Type B pancreatic cell (in vitro differentiated cells): Measurements from ENCODE around the gene NAIP. TPM values are rescaled to one million over a fixed set of nuclear protein-coding genes. Genes with fewer than 3 reads are reported as not detected.
"Not testable (repeated sequence)": the region's sequence is repeated elsewhere in the genome, so short reads cannot be mapped to it uniquely, and the experiment has no call there.

Source experiments
- DNase-seq: peaks from one replicate; pipeline ENCODE4 v3.0.0; 2021; ENCODE audit warnings: mixed read lengths; ENCODE audit not compliant: unreplicated experiment; ENCODE audit errors: extremely low spot score
- H3K27ac Mint-ChIP-seq: 2 replicates; pipeline ENCODE4 v1.8.0; 2021; ENCODE audit warnings: mild to moderate bottlenecking, mixed read lengths
- H3K27me3 Mint-ChIP-seq: 2 replicates; pipeline ENCODE4 v1.8.0; 2021; ENCODE audit warnings: mixed read lengths
- H3K36me3 Mint-ChIP-seq: 2 replicates; pipeline ENCODE4 v1.8.0; 2021; ENCODE audit warnings: mixed read lengths
- H3K4me1 Mint-ChIP-seq: one replicate; pipeline ENCODE4 v1.8.0; 2021; ENCODE audit warnings: mixed read lengths; ENCODE audit not compliant: unreplicated experiment
- H3K4me3 Mint-ChIP-seq: 2 replicates; pipeline ENCODE4 v1.8.0; 2021; ENCODE audit warnings: mild to moderate bottlenecking, mixed read lengths
- H3K9me3 Mint-ChIP-seq: 2 replicates; pipeline ENCODE4 v1.8.0; 2021; ENCODE audit warnings: mixed read lengths
- long read RNA-seq: library from polyadenylated mRNA; unstranded; transcript quantifications from one replicate; pipeline ENCODE4 v2.0.0, GENCODE V29; 2020
- total RNA-seq: library from RNA; stranded (reverse); gene quantifications from 2 replicates; pipeline ENCODE4 v1.2.1, GENCODE V29; 2021; ENCODE audit warnings: low replicate concordance

Gene NAIP, protein sequence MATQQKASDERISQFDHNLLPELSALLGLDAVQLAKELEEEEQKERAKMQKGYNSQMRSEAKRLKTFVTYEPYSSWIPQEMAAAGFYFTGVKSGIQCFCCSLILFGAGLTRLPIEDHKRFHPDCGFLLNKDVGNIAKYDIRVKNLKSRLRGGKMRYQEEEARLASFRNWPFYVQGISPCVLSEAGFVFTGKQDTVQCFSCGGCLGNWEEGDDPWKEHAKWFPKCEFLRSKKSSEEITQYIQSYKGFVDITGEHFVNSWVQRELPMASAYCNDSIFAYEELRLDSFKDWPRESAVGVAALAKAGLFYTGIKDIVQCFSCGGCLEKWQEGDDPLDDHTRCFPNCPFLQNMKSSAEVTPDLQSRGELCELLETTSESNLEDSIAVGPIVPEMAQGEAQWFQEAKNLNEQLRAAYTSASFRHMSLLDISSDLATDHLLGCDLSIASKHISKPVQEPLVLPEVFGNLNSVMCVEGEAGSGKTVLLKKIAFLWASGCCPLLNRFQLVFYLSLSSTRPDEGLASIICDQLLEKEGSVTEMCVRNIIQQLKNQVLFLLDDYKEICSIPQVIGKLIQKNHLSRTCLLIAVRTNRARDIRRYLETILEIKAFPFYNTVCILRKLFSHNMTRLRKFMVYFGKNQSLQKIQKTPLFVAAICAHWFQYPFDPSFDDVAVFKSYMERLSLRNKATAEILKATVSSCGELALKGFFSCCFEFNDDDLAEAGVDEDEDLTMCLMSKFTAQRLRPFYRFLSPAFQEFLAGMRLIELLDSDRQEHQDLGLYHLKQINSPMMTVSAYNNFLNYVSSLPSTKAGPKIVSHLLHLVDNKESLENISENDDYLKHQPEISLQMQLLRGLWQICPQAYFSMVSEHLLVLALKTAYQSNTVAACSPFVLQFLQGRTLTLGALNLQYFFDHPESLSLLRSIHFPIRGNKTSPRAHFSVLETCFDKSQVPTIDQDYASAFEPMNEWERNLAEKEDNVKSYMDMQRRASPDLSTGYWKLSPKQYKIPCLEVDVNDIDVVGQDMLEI (N-terminal part only)
- total RNA-seq: 10.4 and 16.4 TPM in 2 replicates
- long read RNA-seq, full-length matches to known transcripts: 4 of 4 reads
- long read RNA-seq, partial matches to known transcripts: 0 of 4 reads
- long read RNA-seq, other reads (novel, unspliced or antisense): 0 of 4 reads

DNA sequence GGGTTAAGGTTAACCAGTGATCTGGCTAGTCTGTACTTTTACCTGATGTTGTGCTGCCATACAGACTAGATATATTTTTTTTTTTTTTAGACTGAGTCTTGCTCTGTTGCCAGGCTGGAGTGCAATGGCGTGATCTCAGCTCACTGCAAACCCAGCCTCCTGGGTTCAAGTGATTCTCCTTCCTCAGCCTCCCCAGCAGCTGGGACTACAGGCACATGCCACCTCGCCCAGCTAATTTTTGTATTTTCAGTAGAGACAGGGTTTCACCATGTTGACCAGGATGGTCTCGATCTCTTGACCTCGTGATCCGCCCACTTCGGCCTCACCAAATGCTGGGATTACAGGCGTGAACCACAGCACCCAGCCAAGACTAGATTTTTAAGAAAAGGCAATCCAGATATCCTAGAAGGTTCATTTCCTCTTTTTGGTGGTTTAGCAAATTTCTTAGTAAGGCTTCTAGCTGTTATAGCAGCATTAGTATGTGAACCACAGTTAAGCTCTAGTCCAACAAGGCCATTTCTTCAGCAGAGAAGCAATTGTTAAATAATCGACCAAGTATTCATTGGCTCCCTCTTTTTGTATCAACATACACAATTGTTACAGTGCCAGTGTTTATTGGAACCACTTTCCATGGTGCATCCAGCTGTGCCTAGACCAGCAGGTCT, at the start of gene NAIP:
Gene NAIP (minus strand): TSS at position 51 of the 665 bp plus-strand sequence. CDS start 12,424 bp downstream, outside the sequence.
- not testable (repeated sequence) for H3K27ac Mint-ChIP-seq, H3K4me1 Mint-ChIP-seq, DNase-seq, H3K4me3 Mint-ChIP-seq, H3K27me3 Mint-ChIP-seq, H3K9me3 Mint-ChIP-seq, H3K36me3 Mint-ChIP-seq

DNA sequence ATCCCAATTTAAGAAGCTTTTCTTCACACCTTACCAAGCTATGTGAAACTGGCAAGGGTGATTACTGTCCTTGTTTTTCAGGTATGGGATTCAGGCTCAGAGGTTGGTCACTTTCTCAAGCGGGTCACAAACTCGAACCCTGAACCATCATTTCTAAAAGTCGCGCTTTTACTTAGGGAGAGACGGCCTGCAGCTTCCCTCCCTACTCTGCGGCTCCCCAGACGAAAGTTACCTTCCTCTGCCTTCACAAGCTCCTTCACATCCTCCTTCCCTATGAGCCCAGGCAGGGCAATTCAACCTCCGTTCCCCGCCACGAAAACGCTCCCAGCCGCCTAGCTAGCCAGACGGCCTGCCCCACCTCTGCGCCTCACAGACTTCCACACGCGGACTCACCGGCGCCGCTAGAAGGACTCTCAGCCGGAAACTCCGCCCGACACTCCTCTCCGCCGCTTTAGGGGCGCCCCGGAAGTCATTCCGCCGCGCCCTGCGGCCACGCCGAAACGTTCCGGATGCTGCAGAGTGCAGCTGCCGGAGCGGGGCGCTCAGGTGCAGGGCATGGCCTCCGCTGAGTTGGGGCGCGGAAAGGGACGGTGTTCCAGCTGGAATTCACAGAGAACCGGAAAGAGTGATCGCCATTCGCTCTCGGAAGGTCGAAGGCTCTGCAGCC, 42.3 kb upstream of the NAIP start, which contains the start of gene GTF2H2:
Gene GTF2H2 (minus strand): TSS at position 415 of the 667 bp plus-strand sequence. CDS start 4,913 bp downstream, outside the sequence.
- not testable (repeated sequence) for H3K27ac Mint-ChIP-seq, H3K27me3 Mint-ChIP-seq, DNase-seq, H3K9me3 Mint-ChIP-seq, H3K36me3 Mint-ChIP-seq, H3K4me1 Mint-ChIP-seq, H3K4me3 Mint-ChIP-seq

DNA sequence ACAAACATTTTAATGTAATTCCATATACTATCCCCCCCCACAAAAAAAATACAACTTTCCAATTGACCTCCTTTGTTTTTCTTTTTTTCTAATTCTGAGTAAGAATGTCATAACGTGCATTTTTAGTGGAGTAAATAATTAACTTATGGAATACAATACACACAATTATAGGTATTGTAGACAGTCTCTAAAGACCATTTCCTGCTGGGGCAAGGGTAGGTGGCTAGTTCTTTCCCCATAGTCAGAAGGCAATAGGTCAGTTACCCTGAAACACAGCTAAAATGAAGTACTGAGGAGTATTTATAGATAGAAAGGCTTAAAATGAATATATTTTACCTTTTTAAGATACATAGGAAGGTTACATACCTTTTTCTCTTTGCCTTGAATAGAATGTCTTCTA, 36.2 kb upstream of the NAIP start:
- H3K36me3 Mint-ChIP-seq, DNase-seq, H3K4me3 Mint-ChIP-seq, H3K9me3 Mint-ChIP-seq, H3K4me1 Mint-ChIP-seq, H3K27me3 Mint-ChIP-seq, H3K27ac Mint-ChIP-seq: not testable (repeated sequence)

DNA sequence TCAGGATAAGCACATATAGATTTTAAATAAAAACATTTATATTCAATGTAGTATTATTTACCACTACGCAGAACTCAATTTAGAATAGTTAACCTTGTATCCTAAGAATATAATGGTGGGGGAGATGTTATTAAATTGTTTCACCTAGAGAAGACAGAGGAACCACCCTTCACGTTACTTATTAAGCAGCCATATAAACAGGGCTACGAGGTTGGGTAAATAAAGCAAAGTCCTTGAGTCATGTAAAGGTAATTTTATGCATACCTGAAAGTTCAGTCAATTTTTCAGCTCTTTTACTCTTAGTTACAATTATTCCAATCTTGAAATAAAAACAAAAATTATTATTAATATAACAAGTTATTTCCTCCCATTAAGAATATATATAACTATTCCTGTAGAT, 34.3 kb upstream of the NAIP start:
- H3K27me3 Mint-ChIP-seq, H3K9me3 Mint-ChIP-seq, H3K36me3 Mint-ChIP-seq, H3K27ac Mint-ChIP-seq, H3K4me1 Mint-ChIP-seq, DNase-seq, H3K4me3 Mint-ChIP-seq: not testable (repeated sequence)

DNA sequence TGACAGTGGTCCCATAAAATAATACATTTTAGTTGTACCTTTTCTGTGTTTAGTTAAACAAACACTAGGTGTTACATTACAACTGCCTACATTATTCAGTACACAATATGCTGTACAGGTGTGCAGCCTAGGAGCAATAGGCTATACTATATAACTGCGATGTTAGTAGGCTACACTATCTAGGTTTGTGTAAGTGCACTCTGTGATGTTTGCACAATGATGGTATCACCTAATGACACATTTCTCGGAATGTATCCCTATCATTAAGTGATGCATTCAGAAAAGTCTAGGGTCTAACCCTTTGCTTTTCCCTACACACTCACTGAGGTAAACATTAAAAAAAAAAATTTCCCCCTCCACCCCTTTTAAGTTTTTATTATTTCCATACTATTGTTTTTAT, 19.7 kb upstream of the NAIP start:
- H3K4me1 Mint-ChIP-seq, H3K27ac Mint-ChIP-seq, DNase-seq, H3K27me3 Mint-ChIP-seq, H3K9me3 Mint-ChIP-seq, H3K4me3 Mint-ChIP-seq, H3K36me3 Mint-ChIP-seq: not testable (repeated sequence)

DNA sequence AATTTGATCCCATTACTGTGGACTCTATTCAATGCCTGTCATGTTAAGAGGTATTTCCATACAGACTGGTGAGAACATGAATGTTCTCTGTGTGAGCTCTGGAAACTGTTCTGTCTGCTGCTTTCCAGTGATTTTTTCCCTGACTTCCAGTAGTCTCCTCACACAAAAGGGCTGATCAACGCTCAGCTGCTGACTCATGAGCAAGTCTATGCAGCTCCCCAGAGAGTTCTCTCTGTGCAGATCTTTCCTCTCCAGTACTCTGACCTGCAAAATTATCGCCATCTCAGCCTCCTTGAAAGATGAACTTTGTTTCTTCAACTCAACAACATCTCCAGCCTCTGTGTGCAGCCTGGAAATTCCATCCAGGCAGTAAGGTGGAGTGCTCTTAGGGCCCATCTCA, 19.0 kb upstream of the NAIP start:
- H3K27me3 Mint-ChIP-seq, DNase-seq, H3K27ac Mint-ChIP-seq, H3K4me1 Mint-ChIP-seq, H3K36me3 Mint-ChIP-seq, H3K4me3 Mint-ChIP-seq, H3K9me3 Mint-ChIP-seq: not testable (repeated sequence)

DNA sequence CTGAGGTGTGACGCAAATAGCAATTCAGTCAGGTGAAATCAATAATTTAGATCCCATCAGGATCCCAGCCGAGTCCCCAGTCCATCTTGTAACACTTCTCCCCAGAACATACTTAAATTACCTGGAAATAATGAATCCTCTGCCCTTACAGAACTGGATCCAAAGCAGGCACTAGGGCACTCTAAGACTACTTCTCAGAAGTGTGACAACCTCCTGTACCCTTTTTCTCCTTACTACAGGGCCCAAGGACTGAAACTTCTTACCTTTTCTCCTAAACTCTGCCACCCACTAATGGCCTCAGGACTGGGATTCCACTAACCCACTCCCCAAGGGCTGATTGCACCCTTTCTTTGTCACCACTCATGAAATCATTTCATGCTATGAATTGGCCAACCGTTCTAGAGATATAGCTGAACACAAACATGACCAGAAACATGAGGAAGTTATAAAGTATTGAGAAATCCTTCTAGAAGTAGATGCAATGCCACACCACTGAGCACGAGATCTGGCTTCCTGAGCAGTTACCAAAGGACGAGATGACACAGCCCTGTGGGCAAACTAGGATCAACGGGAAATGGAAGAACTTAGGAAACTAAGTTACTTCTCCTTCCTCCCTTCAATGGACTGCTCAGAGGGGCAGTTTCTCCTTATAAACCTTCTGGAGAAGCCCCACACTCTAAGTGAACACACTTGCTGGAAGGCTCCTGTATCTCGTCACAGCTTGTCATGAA, 6.1 kb upstream of the NAIP start:
- not testable (repeated sequence) for H3K27me3 Mint-ChIP-seq, H3K4me3 Mint-ChIP-seq, H3K9me3 Mint-ChIP-seq, H3K4me1 Mint-ChIP-seq, H3K36me3 Mint-ChIP-seq, DNase-seq, H3K27ac Mint-ChIP-seq

DNA sequence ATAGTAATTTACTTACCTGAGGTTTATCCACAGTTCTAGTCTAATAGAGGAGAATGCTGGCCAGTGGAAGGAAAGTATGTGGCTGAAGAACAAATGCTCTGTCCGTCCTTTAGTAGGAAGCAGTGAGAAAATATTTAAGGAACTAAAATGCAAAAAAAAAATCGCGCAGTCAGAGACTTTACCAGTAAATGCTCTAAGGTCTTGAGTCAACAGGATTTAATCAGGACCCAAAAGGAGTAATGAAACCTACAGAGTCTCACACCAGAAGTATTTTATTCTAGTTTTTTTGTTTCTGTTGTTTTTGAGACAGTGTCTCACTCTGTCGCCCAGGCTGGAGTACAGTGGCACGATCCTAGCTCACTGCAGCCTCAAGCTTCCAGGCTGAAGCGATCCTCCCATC, 4.5 kb downstream of the NAIP start:
- H3K27me3 Mint-ChIP-seq, DNase-seq, H3K36me3 Mint-ChIP-seq, H3K27ac Mint-ChIP-seq, H3K4me1 Mint-ChIP-seq, H3K9me3 Mint-ChIP-seq, H3K4me3 Mint-ChIP-seq: not testable (repeated sequence)

DNA sequence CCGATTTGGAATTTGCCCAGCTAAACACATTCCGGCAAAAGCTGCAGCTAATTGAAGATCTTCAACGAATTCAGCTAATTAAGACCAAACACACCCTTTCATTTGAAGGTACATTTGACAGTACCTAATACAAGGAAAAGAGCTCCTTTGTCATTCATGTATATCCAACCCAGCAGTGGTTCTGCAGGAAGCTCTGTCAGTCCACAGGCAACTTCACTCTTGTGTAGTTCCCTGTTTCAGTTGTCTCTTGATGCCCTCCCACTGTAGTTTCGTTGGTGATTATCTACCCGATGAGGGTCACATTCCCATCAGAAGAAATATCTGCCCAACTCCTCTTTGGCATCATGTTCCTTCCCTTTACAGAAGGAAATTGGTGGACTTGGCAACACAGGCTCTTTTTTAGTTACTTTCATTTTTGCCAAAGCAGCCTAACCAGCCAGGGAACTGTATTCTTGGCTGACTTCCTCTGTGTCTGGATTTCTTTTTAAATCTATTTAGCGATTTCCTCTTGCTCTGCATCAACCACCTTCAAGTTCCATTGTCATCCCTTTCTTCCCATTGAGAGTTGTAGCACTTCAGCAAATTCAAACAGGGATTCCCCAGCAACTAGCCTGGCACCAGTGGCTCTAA, 6.6 kb downstream of the NAIP start:
- not testable (repeated sequence) for H3K4me1 Mint-ChIP-seq, H3K27me3 Mint-ChIP-seq, DNase-seq, H3K27ac Mint-ChIP-seq, H3K36me3 Mint-ChIP-seq, H3K4me3 Mint-ChIP-seq, H3K9me3 Mint-ChIP-seq
